OCI-LY3 (cell line): Measurements from ENCODE around the gene GAGE10.

ENCODE experiments used
- H2AFZ ChIP-seq: fragments of 200-600, 300-600 bp; shearing (Covaris generic); 2 replicates; pipeline ENCODE4 v1.6.0; 2014; ENCODE audit warnings: antibody characterized with exemption, low read depth, low read length
- H3K27ac ChIP-seq: fragments of 200-600, 300-600 bp; sonication (generic); 2 replicates; pipeline ENCODE4 v1.5.1; 2014; ENCODE audit warnings: mild to moderate bottlenecking, low read length, moderate library complexity, mixed read lengths
- H3K27me3 ChIP-seq: fragments of 200-600, 300-600 bp; sonication (generic); 2 replicates; pipeline ENCODE4 v1.6.1; 2014; ENCODE audit warnings: low read depth, low read length, mixed read lengths
- H3K36me3 ChIP-seq: fragments of 200-600, 300-600 bp; sonication (generic); replicated peaks from 2 replicates; pipeline ENCODE3; 2014; ENCODE audit warnings: low read depth, low read length, mixed read lengths
- H3K4me1 ChIP-seq: fragments of 300-600, 200-600 bp; sonication (generic); 2 replicates; pipeline ENCODE4 v1.6.1; 2014; ENCODE audit warnings: low read length, mixed read lengths
- H3K4me2 ChIP-seq: fragments of 200-600, 300-600 bp; sonication (generic); 2 replicates; pipeline ENCODE4 v1.6.1; 2014; ENCODE audit warnings: low read length, mixed read lengths
- H3K4me3 ChIP-seq: fragments of 300-600, 200-600 bp; sonication (generic); 2 replicates; pipeline ENCODE4 v1.5.1; 2014; ENCODE audit warnings: antibody characterized with exemption, mild to moderate bottlenecking, low read length, moderate library complexity
- H3K79me2 ChIP-seq: fragments of 300-600, 200-600 bp; shearing (Covaris generic); 2 replicates; pipeline ENCODE4 v1.6.1; 2014; ENCODE audit warnings: mild to moderate bottlenecking, low read length, mixed read lengths
- H3K9ac ChIP-seq: fragments of 300-600, 200-600 bp; shearing (Covaris generic); 2 replicates; pipeline ENCODE4 v1.6.0; 2014; ENCODE audit warnings: mild to moderate bottlenecking, low read length, moderate library complexity
- H3K9me3 ChIP-seq: fragments of 200-600, 300-600 bp; shearing (Covaris generic); 2 replicates; pipeline ENCODE4 v1.6.1; 2014; ENCODE audit warnings: low read length, mixed read lengths; ENCODE audit not compliant: insufficient read depth
- H4K20me1 ChIP-seq: fragments of 200-600, 300-600 bp; sonication (generic); 2 replicates; pipeline ENCODE4 v1.6.1; 2016; ENCODE audit warnings: low read length, mixed read lengths; ENCODE audit not compliant: insufficient read depth
- CTCF ChIP-seq: fragments of 200-600, 300-600 bp; sonication (generic); IDR thresholded peaks from 2 replicates; pipeline ENCODE4 v1.5.1; 2014; ENCODE audit warnings: antibody characterized with exemption, low read length, low read depth
- EZH2phosphoT487 ChIP-seq: fragments of 200-600 bp; shearing (Covaris generic); IDR thresholded peaks from 2 replicates; pipeline ENCODE4 v1.6.1; 2018; ENCODE audit warnings: antibody characterized with exemption, mixed run types, low read depth

GAGE10 gene

GRCh38 chrX:49269010-49269766, 34.3 kb upstream of the GAGE10 start:
- peak overlapping the region; percentile 97 for H3K4me2 ChIP-seq
- H3K27me3 ChIP-seq = no peaks in the 10 kb centered on the region
- peak overlapping the region; percentile 79 for H3K27ac ChIP-seq
- H4K20me1 ChIP-seq = no peaks in the 10 kb centered on the region
- H3K4me3 ChIP-seq = peak overlapping the region; percentile 99
- peak overlapping the region; percentile 92 for H2AFZ ChIP-seq
- peaks cover 31% of the 10 kb centered on the region for H3K79me2 ChIP-seq
- peaks cover 15% of the 10 kb centered on the region for H3K4me1 ChIP-seq
- TF ChIP-seq EZH2phosphoT487 (no peak), CTCF (no peak)
- peaks cover 8% of the 10 kb centered on the region for H3K36me3 ChIP-seq
- H3K9me3 ChIP-seq = no peaks in the 10 kb centered on the region
- H3K9ac ChIP-seq = peak overlapping the region; percentile 97

GRCh38 chrX:49269767-49270248, 33.6 kb upstream of the GAGE10 start, which contains the start of gene PPP1R3F:
PPP1R3F (plus strand) TSS chrX:49269793; CDS start chrX:49269870, 77 bp downstream.
- Histone ChIP-seq H3K27me3 (no peaks in the 10 kb centered on the region), H3K9me3 (no peaks in the 10 kb centered on the region)
- no peak for TF ChIP-seq CTCF

GRCh38 chrX:49270249-49270921, 33.1 kb upstream of the GAGE10 start:
- peak overlapping the region; percentile 99 for H3K4me3 ChIP-seq
- no peak overlapping the region for H2AFZ ChIP-seq
- peaks cover 15% of the 10 kb centered on the region for H3K4me1 ChIP-seq
- H3K79me2 ChIP-seq = peaks cover 31% of the 10 kb centered on the region
- H3K27ac ChIP-seq = peak overlapping the region; percentile 79
- no peak for TF ChIP-seq CTCF
- TF ChIP-seq EZH2phosphoT487 = no peak
- no peaks in the 10 kb centered on the region for H3K9me3 ChIP-seq
- peak overlapping the region; percentile 97 for H3K9ac ChIP-seq
- no peaks in the 10 kb centered on the region for H3K27me3 ChIP-seq
- H3K4me2 ChIP-seq = peak overlapping the region; percentile 85
- H4K20me1 ChIP-seq = no peaks in the 10 kb centered on the region
- H3K36me3 ChIP-seq = peaks cover 8% of the 10 kb centered on the region

More at GRCh38 chrX:49269767-49270248, 33.6 kb upstream of the GAGE10 start, which contains the start of gene PPP1R3F:
- peaks cover 15% of the 10 kb centered on the region for H3K4me1 ChIP-seq
- peak within 1 kb of the TSS; percentile 97 for H3K9ac ChIP-seq
- peak within 1 kb of the TSS; percentile 97 for H3K4me2 ChIP-seq
- H3K27ac ChIP-seq = peak within 1 kb of the TSS; percentile 79
- H4K20me1 ChIP-seq = no peaks in the 10 kb centered on the region
- peaks cover 8% of the 10 kb centered on the region for H3K36me3 ChIP-seq
- peak within 1 kb of the TSS; percentile 99 for H3K4me3 ChIP-seq
- peak within 1 kb of the TSS; percentile 92 for H2AFZ ChIP-seq
- peaks cover 31% of the 10 kb centered on the region for H3K79me2 ChIP-seq

GRCh38 chrX:49271341-49271740, 32.1 kb upstream of the GAGE10 start:
- H3K79me2 ChIP-seq = peaks cover 31% of the 10 kb centered on the region
- H2AFZ ChIP-seq = no peak overlapping the region
- no peak overlapping the region for H3K9ac ChIP-seq
- peak overlapping the region; percentile 99; the same call in 1 of the 2 replicates for H3K4me3 ChIP-seq
- TF ChIP-seq EZH2phosphoT487 (no peak), CTCF (no peak)
- no peaks in the 10 kb centered on the region for H3K27me3 ChIP-seq
- no peaks in the 10 kb centered on the region for H4K20me1 ChIP-seq
- H3K9me3 ChIP-seq = no peaks in the 10 kb centered on the region
- peaks cover 15% of the 10 kb centered on the region for H3K4me1 ChIP-seq
- peaks cover 8% of the 10 kb centered on the region for H3K36me3 ChIP-seq
- peak overlapping the region; percentile 85 for H3K4me2 ChIP-seq
- no peak overlapping the region for H3K27ac ChIP-seq
